ENCODE data around the gene SHROOM3.

Gene SHROOM3

DNA sequence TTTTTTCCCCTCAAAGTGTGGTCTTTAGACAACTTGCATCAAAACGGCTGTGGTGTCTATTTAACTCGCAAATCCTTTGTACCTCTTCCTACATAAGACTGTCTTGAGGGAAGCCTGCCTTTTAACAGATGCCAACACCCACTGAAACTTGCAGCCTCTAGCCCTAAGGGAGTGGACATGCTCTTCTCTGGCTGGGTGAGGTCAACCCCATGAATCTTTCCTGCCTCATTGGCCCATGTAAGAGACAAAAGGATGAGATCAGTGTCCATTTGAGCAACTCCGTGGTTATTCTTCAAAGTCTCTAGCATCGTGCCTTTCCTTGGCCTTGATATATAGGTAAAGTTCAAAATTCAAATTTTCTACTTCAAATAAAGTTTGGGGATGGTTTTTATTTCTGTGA, 134.7 kb downstream of the SHROOM3 start:
- peaks cover 9% of the 10 kb centered on the region for H3K4me1 ChIP-seq (ENCODE audit: insufficient read depth, low read length)
- H3K9ac ChIP-seq (ENCODE audit: low read depth, low read length) = no peak overlapping the region

DNA sequence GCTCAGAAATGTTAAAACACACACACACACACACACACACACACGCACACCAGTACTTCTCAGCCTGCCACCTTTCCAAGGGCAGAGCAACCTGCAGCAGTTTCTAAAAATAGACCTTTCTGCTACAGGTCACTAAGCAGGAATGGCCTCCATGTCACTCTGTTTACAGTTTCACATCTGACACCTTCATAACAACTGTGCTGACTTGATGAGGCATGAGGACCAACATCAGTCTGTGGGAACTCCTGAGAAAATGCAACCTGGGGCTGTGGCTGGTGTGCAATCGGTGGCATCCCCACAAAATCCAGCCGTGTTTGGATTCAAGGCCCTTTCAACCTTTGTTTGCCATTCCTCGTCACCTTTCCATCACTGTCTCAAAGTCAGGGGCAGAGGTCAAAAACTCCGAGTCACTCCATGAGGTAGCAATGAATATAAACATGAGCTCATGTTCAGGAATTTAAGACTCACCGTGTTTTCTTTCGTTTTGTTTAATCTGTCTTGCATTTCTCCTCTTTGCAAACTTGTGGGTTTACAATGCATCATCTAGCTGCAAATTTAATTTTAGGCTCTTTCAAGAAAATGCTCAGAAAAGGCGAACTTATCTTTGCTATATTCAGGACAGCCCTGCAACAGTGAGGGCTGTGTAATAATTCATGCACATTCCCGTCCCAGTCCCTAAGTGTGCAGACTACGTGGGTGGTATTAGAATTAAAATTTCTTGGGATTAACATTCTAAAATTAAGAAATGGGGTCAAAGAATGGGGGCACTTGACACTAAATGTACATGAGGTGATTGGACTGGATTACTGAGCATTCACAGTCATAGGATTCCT, 135.3 kb downstream of the SHROOM3 start:
- no peaks in the 10 kb centered on the region for H3K9me3 ChIP-seq (ENCODE audit: control insufficient read depth, insufficient read depth, low read length)
- H3K36me3 ChIP-seq (ENCODE audit: insufficient read depth, low read length) = no peaks in the 10 kb centered on the region; the same call in 1 of the 2 replicates
- H3K9ac ChIP-seq (ENCODE audit: low read depth, low read length) = no peak overlapping the region
- H3K4me1 ChIP-seq (ENCODE audit: insufficient read depth, low read length) = peaks cover 9% of the 10 kb centered on the region

More for the DNA sequence above, 134.7 kb downstream of the SHROOM3 start:
- no peaks in the 10 kb centered on the region; the same call in 1 of the 2 replicates for H3K36me3 ChIP-seq (ENCODE audit: insufficient read depth, low read length)
- H3K9me3 ChIP-seq (ENCODE audit: control insufficient read depth, insufficient read depth, low read length) = no peaks in the 10 kb centered on the region

DNA sequence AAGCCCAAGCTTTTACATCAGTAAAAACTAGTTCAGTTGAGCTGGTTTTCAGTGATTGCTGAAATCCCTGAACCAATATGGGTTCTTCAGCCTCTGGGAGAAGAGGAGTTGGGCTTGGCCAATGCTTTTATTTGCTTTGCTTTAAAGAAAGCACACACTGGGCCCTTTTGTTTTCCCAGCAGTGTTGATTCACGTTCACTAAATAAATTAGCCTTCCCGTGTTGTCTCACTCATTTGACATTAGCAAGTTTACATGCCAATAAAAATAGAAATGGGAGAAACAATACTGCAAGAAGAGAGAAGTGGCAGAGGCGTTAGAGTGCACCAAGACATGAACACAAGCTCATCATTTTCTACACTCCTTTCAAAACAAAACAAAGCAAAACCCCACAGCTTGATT, 136.2 kb downstream of the SHROOM3 start:
- H3K36me3 ChIP-seq (ENCODE audit: insufficient read depth, low read length) = no peaks in the 10 kb centered on the region; the same call in 1 of the 2 replicates
- H3K4me1 ChIP-seq (ENCODE audit: insufficient read depth, low read length) = peaks cover 9% of the 10 kb centered on the region
- no peak overlapping the region for H3K9ac ChIP-seq (ENCODE audit: low read depth, low read length)
- H3K9me3 ChIP-seq (ENCODE audit: control insufficient read depth, insufficient read depth, low read length) = no peaks in the 10 kb centered on the region

DNA sequence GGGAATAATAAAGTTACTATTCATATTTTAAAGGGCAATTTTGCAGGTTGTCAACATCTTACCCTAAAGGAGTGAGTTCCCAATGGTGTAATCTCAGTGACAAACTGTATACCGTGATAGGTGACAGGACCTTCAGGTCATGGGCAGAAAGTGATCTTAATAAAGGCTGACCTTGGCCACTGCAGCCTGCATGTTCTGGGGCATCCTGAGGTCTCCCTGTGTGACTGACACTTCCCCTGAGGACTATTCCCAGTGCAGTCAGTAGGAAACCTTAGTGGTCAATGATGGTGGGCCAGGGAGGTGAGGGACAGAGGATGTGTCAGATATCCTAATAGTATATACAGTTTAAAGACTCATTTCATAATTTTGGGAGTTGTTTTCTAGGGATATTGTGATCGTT, 137.2 kb downstream of the SHROOM3 start:
- Histone ChIP-seq H3K36me3 (ENCODE audit: insufficient read depth, low read length) (no peaks in the 10 kb centered on the region), H3K9me3 (ENCODE audit: control insufficient read depth, insufficient read depth, low read length) (no peaks in the 10 kb centered on the region), H3K4me1 (ENCODE audit: insufficient read depth, low read length) (peaks cover 9% of the 10 kb centered on the region), H3K9ac (ENCODE audit: low read depth, low read length) (no peak overlapping the region)

DNA sequence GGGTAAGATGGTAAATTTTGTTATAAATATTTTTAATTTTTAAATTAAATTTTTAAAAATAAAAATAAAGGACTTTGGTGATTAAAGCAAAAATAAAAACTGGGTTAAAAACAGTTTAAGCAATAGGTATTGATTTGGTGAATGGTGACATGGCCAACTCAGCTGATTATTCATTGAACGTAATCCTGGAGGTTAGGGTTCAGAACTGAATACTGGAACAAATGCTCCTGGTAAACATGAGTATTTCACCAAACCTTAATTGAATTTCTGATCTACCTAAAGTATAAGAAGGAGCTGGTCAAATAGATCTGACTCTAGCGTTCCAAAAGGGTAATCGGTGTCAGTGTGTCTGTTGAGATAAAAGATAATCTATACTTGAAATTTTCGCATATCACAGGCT, 141.8 kb downstream of the SHROOM3 start:
- no peaks in the 10 kb centered on the region for H3K9me3 ChIP-seq (ENCODE audit: control insufficient read depth, insufficient read depth, low read length)
- H3K4me1 ChIP-seq (ENCODE audit: insufficient read depth, low read length) = 0 out of 2 replicates have a peak, but pooled peaks cover 3% of the 10 kb centered on the region

DNA sequence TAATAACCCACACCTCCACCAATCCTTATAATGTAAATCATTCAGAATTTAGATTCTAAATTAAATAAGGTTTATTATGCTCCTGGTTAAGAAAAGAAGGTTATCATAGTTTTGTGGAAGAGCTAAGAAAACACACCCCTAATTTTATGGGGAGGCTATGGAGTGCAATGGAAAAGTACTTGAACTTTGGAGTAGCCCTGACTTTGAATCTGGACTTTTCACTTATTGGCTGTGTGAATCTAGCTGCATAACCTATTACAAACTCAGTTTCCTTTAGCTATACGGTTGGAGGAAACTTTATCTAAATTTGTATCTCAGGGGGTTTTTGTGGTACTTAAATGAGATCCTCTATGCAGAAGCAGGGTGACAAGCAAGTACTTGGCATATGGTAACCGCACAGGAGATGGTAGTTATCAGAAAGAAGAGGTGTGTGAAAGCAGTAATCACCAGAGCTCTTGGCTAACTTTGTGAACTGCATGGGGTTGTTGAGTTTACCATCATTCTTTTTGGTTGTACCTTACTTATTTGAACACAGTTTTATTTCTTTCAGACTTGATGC, 143.1 kb downstream of the SHROOM3 start:
- Histone ChIP-seq H3K9ac (ENCODE audit: low read depth, low read length) (no peak overlapping the region), H3K4me1 (ENCODE audit: insufficient read depth, low read length) (0 out of 2 replicates have a peak, but pooled peaks cover 3% of the 10 kb centered on the region), H3K36me3 (ENCODE audit: insufficient read depth, low read length) (no peaks in the 10 kb centered on the region), H3K9me3 (ENCODE audit: control insufficient read depth, insufficient read depth, low read length) (no peaks in the 10 kb centered on the region)

More for the DNA sequence above, 141.8 kb downstream of the SHROOM3 start:
- Histone ChIP-seq H3K9ac (ENCODE audit: low read depth, low read length) (no peak overlapping the region), H3K36me3 (ENCODE audit: insufficient read depth, low read length) (no peaks in the 10 kb centered on the region)

DNA sequence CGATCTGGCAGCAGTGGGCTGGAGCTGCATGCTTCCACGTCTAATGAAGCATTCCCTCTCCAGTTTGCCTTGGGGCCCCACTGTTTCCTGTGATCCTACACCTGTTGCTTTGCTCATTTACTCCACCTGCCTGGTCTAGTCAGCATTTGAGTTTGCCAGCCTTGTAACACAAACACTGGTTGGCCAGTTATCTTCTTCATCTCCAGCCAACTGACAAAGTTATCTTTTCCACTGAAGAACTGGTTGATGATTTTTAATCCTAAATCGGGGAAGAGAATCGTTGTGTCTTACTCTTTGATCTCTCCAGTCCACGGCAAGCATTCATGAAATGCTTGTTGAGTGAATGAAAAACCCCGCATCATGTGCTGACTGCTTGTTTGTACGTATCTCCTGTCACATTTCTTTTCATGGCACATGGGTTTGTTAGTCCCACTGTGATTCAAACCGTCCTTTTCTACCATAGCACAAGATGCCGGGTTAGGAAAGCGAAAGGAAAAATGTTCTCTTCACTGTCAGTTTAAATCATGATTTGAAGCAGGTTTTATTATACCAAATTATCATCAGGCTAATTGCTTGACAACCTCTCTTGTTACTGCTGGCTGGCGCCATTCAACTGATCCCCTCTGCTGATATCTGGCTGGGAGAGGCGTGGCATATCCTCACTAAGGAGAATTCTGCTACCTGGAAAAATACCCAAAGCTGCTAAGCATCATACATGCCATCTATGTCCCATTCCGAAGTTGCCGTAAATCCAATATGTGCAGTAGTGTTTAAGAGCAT, 144.8 kb downstream of the SHROOM3 start:
- no peaks in the 10 kb centered on the region for H3K9me3 ChIP-seq (ENCODE audit: control insufficient read depth, insufficient read depth, low read length)
- H3K9ac ChIP-seq (ENCODE audit: low read depth, low read length) = no peak overlapping the region
- 0 out of 2 replicates have a peak, but pooled peaks cover 9% of the 10 kb centered on the region for H3K4me1 ChIP-seq (ENCODE audit: insufficient read depth, low read length)
- H3K36me3 ChIP-seq (ENCODE audit: insufficient read depth, low read length) = no peaks in the 10 kb centered on the region

DNA sequence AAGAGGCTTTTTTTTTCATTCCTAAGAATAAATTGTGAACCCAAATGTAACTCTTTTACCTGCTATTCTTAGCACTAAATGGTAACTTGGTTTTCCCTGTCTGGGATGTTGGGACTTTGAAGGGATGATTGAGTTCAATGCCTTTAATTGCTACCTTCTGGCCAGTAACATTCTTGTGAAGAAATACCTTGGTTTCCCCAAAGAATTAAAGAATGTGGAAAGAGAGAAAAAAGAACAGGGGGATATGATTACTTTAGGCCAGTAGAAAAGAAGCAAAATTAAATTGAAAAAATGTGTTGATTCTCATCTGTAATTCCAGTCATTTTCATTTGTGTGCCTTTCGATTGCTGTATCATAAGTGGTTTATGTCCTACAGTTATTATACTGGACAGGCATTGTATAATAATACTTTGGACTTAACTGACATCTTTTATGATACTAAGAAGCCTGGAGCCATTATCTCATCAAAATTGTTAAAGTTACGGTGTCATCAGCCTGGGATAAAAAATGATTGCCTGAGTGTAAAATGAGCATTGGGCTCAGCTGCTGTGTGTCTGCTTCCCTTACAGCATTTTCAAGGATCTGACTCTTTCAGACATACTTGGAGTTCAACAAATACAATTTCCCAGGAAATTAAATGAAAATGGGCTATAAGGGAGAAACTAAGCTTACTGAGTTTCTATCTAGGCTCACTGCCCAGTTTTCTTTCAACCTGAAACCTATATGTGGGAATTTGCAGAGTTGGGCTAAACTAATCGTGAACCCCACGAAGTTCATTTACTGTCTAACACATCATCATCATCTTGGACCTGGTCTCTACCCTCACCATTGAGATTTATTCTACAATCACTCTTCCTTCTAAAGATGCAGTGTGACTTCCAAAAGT, 146.3 kb downstream of the SHROOM3 start:
- Histone ChIP-seq H3K9ac (ENCODE audit: low read depth, low read length) (no peak overlapping the region), H3K9me3 (ENCODE audit: control insufficient read depth, insufficient read depth, low read length) (no peaks in the 10 kb centered on the region), H3K4me1 (ENCODE audit: insufficient read depth, low read length) (0 out of 2 replicates have a peak, but pooled peaks cover 12% of the 10 kb centered on the region), H3K36me3 (ENCODE audit: insufficient read depth, low read length) (no peaks in the 10 kb centered on the region)

DNA sequence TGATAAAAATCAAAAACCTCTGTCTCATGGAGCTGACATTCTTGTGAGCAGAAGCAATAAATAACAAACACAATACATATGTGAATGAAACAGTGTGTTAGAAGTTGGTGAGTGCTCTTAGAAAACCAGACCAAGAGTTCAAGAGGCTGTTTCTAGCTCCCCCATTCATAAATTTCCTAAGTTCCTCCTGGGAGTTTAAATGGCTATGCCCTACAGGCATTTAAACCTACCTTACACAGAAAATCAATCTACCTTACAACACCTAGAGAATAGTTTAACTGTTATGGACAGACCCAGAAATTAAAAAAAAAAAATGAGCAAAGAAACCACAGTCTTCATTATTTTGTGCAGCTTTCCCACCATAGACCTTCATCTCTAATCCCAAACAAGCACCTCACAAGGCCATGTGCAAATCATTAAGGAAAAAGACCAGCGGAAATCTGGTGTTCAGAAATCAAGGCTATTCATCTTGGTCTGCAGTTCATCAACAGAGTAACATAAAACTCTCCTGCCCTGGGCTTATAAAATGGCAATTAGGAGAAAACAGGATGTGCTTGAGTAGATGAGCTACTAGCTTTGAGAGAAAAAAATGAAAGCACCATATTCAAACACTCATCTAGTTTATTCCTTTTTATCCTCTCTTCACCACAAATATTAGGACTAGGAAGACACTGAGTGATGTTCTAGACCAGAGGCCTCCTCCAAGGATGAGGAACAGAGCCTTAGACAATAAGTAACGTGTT, 147.2 kb downstream of the SHROOM3 start:
- Histone ChIP-seq H3K36me3 (ENCODE audit: insufficient read depth, low read length) (no peaks in the 10 kb centered on the region), H3K4me1 (ENCODE audit: insufficient read depth, low read length) (peaks cover 18% of the 10 kb centered on the region; the same call in 1 of the 2 replicates), H3K9ac (ENCODE audit: low read depth, low read length) (no peak overlapping the region), H3K9me3 (ENCODE audit: control insufficient read depth, insufficient read depth, low read length) (no peaks in the 10 kb centered on the region)

DNA sequence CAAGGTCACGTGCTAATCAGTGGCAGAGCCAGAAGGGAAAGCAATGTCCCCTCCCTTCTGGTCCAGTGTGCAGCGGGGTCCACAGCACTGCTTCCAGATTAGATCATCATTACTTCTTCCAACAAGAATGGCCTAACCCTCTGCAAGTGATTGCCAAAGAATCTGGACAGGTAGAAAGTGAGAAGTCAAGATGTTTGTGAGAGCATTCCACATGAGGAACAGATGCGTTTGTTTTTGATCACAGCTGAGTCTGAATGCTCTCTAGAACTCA, 147.7 kb downstream of the SHROOM3 start:
- Histone ChIP-seq H3K4me1 (ENCODE audit: insufficient read depth, low read length) (peaks cover 18% of the 10 kb centered on the region), H3K9me3 (ENCODE audit: control insufficient read depth, insufficient read depth, low read length) (no peaks in the 10 kb centered on the region), H3K36me3 (ENCODE audit: insufficient read depth, low read length) (no peaks in the 10 kb centered on the region), H3K9ac (ENCODE audit: low read depth, low read length) (no peak overlapping the region)

DNA sequence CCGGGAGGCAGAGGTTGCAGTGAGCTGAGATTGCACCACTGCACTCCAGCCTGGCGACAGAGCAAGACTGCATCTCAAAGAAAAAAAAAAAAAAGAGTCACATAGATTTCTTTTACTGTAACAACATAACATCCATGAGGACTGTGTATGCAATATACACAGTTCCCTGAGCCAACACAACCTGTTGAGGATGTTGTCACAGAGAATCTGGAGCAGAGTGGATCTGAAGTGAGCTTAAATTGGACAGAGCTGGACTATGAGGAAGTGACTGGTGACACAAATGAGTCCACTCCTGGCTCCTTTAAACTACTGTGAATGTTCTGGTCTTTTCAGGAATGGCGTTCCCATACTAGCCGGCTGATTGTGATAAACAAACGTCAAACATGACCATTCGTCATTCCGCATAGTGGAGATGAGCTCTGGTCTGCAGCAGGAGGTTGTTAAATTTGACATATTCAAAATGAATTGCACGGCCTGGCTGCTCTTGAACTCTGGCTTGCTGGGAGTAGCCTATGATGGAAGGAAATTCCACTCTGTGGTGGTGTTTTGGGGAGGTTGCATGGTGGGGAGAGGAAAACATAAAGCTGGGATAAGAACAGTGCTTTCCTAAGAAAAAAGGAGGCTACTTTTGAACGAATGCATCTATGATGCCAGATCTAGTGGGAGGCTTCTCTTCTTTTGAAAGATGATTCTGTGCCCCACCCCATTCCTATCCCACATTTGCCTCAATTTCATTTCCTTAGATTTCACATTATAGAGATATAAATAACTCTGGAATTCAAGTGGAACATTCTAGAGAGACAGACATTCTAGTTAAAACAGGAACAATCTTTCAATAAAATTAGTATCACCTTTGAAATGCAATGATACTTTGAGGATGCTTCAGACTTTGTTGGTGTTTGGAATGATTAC, 149.5 kb downstream of the SHROOM3 start:
- no peak overlapping the region for H3K9ac ChIP-seq (ENCODE audit: low read depth, low read length)
- no peaks in the 10 kb centered on the region for H3K36me3 ChIP-seq (ENCODE audit: insufficient read depth, low read length)
- peaks cover 34% of the 10 kb centered on the region for H3K4me1 ChIP-seq (ENCODE audit: insufficient read depth, low read length)
- no peaks in the 10 kb centered on the region for H3K9me3 ChIP-seq (ENCODE audit: control insufficient read depth, insufficient read depth, low read length)

DNA sequence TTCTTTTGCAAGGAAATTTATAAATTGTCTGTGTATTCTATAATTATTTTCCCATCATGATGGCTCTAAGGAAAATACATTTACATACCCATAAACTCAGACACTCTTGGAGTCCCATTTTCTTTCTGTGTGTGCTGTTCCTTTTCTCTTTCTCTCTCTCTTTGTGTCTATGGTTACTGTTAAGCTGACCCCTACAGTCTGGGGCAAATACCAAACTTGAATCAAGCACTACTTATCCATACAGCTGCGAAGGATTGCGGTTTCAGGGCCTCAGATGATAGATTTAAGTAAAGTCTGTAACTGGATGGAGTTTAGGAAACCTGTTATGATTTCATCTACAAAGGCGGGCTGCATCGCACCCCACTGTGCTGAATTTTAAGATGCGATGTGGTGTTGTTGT, 150.2 kb downstream of the SHROOM3 start:
- Histone ChIP-seq H3K9me3 (ENCODE audit: control insufficient read depth, insufficient read depth, low read length) (no peaks in the 10 kb centered on the region), H3K4me1 (ENCODE audit: insufficient read depth, low read length) (peaks cover 37% of the 10 kb centered on the region), H3K36me3 (ENCODE audit: insufficient read depth, low read length) (no peaks in the 10 kb centered on the region), H3K9ac (ENCODE audit: low read depth, low read length) (peak overlapping the region; percentile 47; the same call in 1 of the 2 replicates)

Measured in ES-I3 (cell line).